Left ventricle myocardium inferior (tissue), 1 donor: Measurements from ENCODE around the gene SCLT1. TPM values are rescaled to one million over a fixed set of nuclear protein-coding genes. Genes with fewer than 3 reads are reported as not detected.

Source experiments
- DNase-seq: peaks from one replicate; pipeline ENCODE4 v3.0.0-alpha.2; 2020
- H3K27ac ChIP-seq: fragments of 200-600 bp; replicated peaks from 2 replicates; pipeline ENCODE4 v1.8.0; 2021
- H3K27me3 ChIP-seq: fragments of 200-600 bp; 2 replicates; pipeline ENCODE4 v1.8.0; 2021; ENCODE audit warnings: low read depth
- H3K36me3 ChIP-seq: fragments of 200-600 bp; 2 replicates; pipeline ENCODE4 v1.8.0; 2021
- H3K4me1 ChIP-seq: fragments of 200-600 bp; 2 replicates; pipeline ENCODE4 v1.8.0; 2021
- H3K4me3 ChIP-seq: fragments of 200-600 bp; 2 replicates; pipeline ENCODE4 v1.8.0; 2021; ENCODE audit warnings: mild to moderate bottlenecking, moderate library complexity
- H3K9me3 ChIP-seq: fragments of 200-600 bp; replicated peaks from 2 replicates; pipeline ENCODE4 v1.8.0; 2021
- CTCF ChIP-seq: fragments of 200-600 bp; IDR thresholded peaks from 2 replicates; pipeline ENCODE4 v1.8.0; 2021; ENCODE audit warnings: antibody characterized with exemption, mild to moderate bottlenecking, borderline replicate concordance
- intact Hi-C: fragments of 100-400 bp; cut with micrococcal nuclease; formaldehyde crosslinking; loops from one replicate; pipeline ENCODE4 v1.11.0; 2022
- total RNA-seq: library from RNA; stranded (reverse); fragmentation: NEBNext Ultra II Directional; extraction: Animal tissue kit (Norgen Biotek cat#: 25700); gene quantifications from one replicate; pipeline ENCODE4 v1.2.1, GENCODE V29; 2021
- donor health status: DM: no; HTN: yes; CAD: no; lungs with severe emphysema.

The SCLT1 gene
- total RNA-seq, 1 donor from 2014 or later, result 10.3 TPM

GRCh38 chr4:129046055-129046959 lies 47.0 kb downstream of the SCLT1 start:
- DNase-seq, result no peak
- Histone ChIP-seq H3K4me3 (no peak overlapping the region), H3K27ac (no peak overlapping the region), H3K36me3 (no peaks in the 10 kb centered on the region), H3K4me1 (no peaks in the 10 kb centered on the region), H3K27me3 (no peaks in the 10 kb centered on the region), H3K9me3 (peaks cover 29% of the 10 kb centered on the region)
- no peak for TF ChIP-seq CTCF
- intact Hi-C loops, result no loop called here

GRCh38 chr4:129043523-129043922 lies 49.8 kb downstream of the SCLT1 start:
- Histone ChIP-seq H3K4me1 (no peaks in the 10 kb centered on the region), H3K27me3 (no peaks in the 10 kb centered on the region), H3K27ac (no peak overlapping the region), H3K9me3 (peaks cover 7% of the 10 kb centered on the region), H3K4me3 (no peak overlapping the region), H3K36me3 (no peaks in the 10 kb centered on the region)
- no peak for DNase-seq
- peak; percentile 30 for TF ChIP-seq CTCF
- intact Hi-C loops, result no loop called here

GRCh38 chr4:129040471-129040870 lies 52.9 kb downstream of the SCLT1 start:
- Histone ChIP-seq H3K36me3 (no peaks in the 10 kb centered on the region), H3K4me1 (peaks cover 7% of the 10 kb centered on the region), H3K27me3 (no peaks in the 10 kb centered on the region), H3K9me3 (no peaks in the 10 kb centered on the region), H3K27ac (no peak overlapping the region), H3K4me3 (no peak overlapping the region)
- no peak for TF ChIP-seq CTCF
- intact Hi-C loops, result no loop called here
- DNase-seq, result no peak

- TF ChIP-seq CTCF, result no peak
- peak; percentile 9 for DNase-seq
- Histone ChIP-seq H3K27me3 (no peaks in the 10 kb centered on the region), H3K4me1 (peaks cover 16% of the 10 kb centered on the region), H3K27ac (no peak overlapping the region), H3K4me3 (no peak overlapping the region), H3K36me3 (no peaks in the 10 kb centered on the region), H3K9me3 (peaks cover 4% of the 10 kb centered on the region)
- intact Hi-C loops, result no loop called here
Observed at GRCh38 chr4:129037093-129037492, 56.2 kb downstream of the SCLT1 start.

- no peak for TF ChIP-seq CTCF
- Histone ChIP-seq H3K4me1 (no peaks in the 10 kb centered on the region), H3K36me3 (peaks cover 13% of the 10 kb centered on the region), H3K27ac (no peak overlapping the region), H3K4me3 (no peak overlapping the region), H3K27me3 (no peaks in the 10 kb centered on the region), H3K9me3 (peaks cover 18% of the 10 kb centered on the region)
- intact Hi-C loops, result no loop called here
- DNase-seq, result no peak
Observed at GRCh38 chr4:129014566-129015509, 78.5 kb downstream of the SCLT1 start.
